ENCODE data around the gene BRD8. TPM values are rescaled to one million over a fixed set of nuclear protein-coding genes. Genes with fewer than 3 reads are reported as not detected.

The BRD8 gene
- 10 to 100 TPM; 42.6 to 58.5 (median 57.3) TPM for total RNA-seq
- long read RNA-seq, donor 1, transcript BRD8-203 (21 exons, 2,982 nt), result minor isoform, 9 of 62 reads
- long read RNA-seq, donor 1, transcript BRD8-201 (22 exons, 3,198 nt), result major isoform, 21 of 62 reads
- long read RNA-seq, donor 1, partial matches to known transcripts, result 13 of 62 reads
- long read RNA-seq, donor 1, other reads (novel, unspliced or antisense), result 19 of 62 reads
- long read RNA-seq, donor 2, partial matches to known transcripts, result 7 of 20 reads
- long read RNA-seq, donor 2, other reads (novel, unspliced or antisense), result 8 of 20 reads

GRCh38 chr5:138178516-138179276, at the start of gene BRD8, which contains the start of gene KIF20A:
Gene BRD8 (minus strand): TSS chr5:138178630. CDS start chr5:138178614, 16 bp downstream.
Gene KIF20A (plus strand): TSS chr5:138179112. CDS start chr5:138179681, 569 bp downstream.
- DNase-seq (peak; percentile 92 to 99 (median 96)), ATAC-seq (peak; percentile 96)
- Histone ChIP-seq H3K4me3 (peak within 1 kb of the TSS; percentile 88), H3K36me3 (ENCODE audit: low read depth) (no peaks in the 10 kb centered on the region), H3K4me1 (ENCODE audit: low read depth) (peaks cover 19% of the 10 kb centered on the region), H3K9me3 (no peaks in the 10 kb centered on the region)
- intact Hi-C loops (cut with DNase I, micrococcal nuclease), result no loop called here
- no peak for TF ChIP-seq CTCF (IDR thresholded peaks at IDR 0.05)

- no peak for TF ChIP-seq CTCF (IDR thresholded peaks at IDR 0.05)
- Histone ChIP-seq H3K36me3 (ENCODE audit: low read depth) (no peaks in the 10 kb centered on the region), H3K4me3 (no peak overlapping the region), H3K4me1 (ENCODE audit: low read depth) (no peaks in the 10 kb centered on the region), H3K9me3 (peaks cover 10% of the 10 kb centered on the region)
- DNase-seq (no peak), ATAC-seq (no peak)
- intact Hi-C loops (cut with DNase I, micrococcal nuclease), result no loop called here
Observed at GRCh38 chr5:138226910-138227309, 48.5 kb upstream of the BRD8 start.

GRCh38 chr5:138224712-138225111, 46.3 kb upstream of the BRD8 start:
- no peak for TF ChIP-seq CTCF (IDR thresholded peaks at IDR 0.05)
- Histone ChIP-seq H3K4me3 (no peak overlapping the region), H3K4me1 (ENCODE audit: low read depth) (no peaks in the 10 kb centered on the region), H3K9me3 (peaks cover 10% of the 10 kb centered on the region), H3K36me3 (ENCODE audit: low read depth) (no peaks in the 10 kb centered on the region)
- no peak for DNase-seq
- ATAC-seq, result no peak
- intact Hi-C loops (cut with DNase I, micrococcal nuclease), result no loop called here

GRCh38 chr5:138223532-138223931, 45.1 kb upstream of the BRD8 start:
- TF ChIP-seq CTCF (IDR thresholded peaks at IDR 0.05), result no peak
- intact Hi-C loops (cut with DNase I, micrococcal nuclease), result no loop called here
- ATAC-seq, result no peak

GRCh38 chr5:138216799-138217198, 38.4 kb upstream of the BRD8 start:
- intact Hi-C loops (cut with DNase I, micrococcal nuclease), result no loop called here
- DNase-seq (no peak), ATAC-seq (no peak)
- no peaks in the 10 kb centered on the region for H3K9me3 ChIP-seq
- H3K4me3 ChIP-seq, result no peak overlapping the region
- H3K36me3 ChIP-seq (ENCODE audit: low read depth), result no peaks in the 10 kb centered on the region
- peaks cover 14% of the 10 kb centered on the region for H3K4me1 ChIP-seq (ENCODE audit: low read depth)
- no peak for TF ChIP-seq CTCF (IDR thresholded peaks at IDR 0.05)

More at GRCh38 chr5:138223532-138223931, 45.1 kb upstream of the BRD8 start:
- H3K9me3 ChIP-seq, result peaks cover 10% of the 10 kb centered on the region
- DNase-seq, result no peak
- no peaks in the 10 kb centered on the region for H3K4me1 ChIP-seq (ENCODE audit: low read depth)
- no peaks in the 10 kb centered on the region for H3K36me3 ChIP-seq (ENCODE audit: low read depth)
- H3K4me3 ChIP-seq, result no peak overlapping the region
